GM19043 (cell line): ENCODE measurements around the gene POF1B.

ENCODE experiments used
- ATAC-seq: cut with Tn5 transposase; IDR thresholded peaks from one replicate; pipeline ENCODE4 v1.9.1; 2021; ENCODE audit warnings: low read depth; ENCODE audit not compliant: unreplicated experiment

Gene POF1B

DNA sequence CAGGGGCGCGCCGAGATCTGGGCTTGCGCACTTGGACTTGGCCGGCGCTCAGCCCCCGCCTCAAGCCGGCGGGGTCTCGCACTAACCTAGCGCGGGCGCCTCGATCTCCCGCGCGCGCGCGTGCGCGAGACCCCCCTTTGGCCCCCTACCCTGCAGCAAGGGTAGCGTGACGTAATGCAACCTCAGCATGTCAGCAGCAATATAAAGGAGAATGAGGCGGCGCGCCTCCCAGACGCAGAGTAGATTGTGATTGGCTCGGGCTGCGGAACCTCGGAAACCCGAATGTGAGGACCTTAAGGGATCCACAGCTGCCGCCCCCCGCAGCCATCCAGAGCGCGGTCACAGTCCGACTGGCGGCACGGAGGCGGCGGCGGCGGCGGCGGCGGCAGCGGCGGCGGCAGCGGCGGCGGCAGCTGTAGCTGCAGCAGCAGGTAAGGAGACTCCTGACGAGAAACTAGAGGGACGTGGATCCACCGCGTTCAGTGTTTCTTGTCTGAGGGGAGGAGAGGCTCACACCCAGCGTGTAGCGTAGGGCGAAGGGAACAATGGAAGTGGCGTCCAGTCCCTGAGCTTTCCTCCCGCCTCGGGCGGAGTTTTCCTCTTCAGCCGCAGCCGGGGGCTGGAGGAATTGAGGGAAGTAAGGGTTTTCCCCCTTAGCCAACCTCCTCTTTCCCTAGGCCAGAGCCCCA, 135.6 kb downstream of the POF1B start, which contains the start of the genes SATL1 and ZNF711:
Gene SATL1, minus strand, starts transcription at position 19 of the 689 bp plus-strand sequence. CDS start 134,811 bp downstream, outside the sequence.
Gene ZNF711, plus strand, starts transcription at position 231 of the 689 bp plus-strand sequence. CDS start 3,582 bp downstream, outside the sequence.
- ATAC-seq = peak; percentile 39

DNA sequence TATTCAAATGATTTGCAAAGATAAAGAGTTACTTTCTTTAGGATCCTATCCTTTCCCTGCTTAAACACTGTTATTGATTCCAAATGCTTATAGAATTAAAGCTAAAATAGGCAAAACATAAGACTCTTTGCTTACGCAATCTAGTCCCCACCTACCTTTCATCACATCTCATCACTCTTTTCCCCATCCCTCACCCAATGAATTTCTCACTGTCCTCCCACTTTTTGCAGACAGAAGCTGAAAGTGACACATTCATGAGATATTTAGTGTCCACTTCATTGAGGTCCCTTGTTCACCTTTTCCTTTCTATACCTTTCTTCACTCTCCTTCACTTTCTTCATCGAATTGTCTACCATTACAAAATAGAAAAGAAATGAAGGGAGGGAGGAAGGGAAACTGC, 136.3 kb downstream of the POF1B start:
- no peak for ATAC-seq
